Lung (tissue), 12 donors: ENCODE measurements around the gene SGO2. TPM values are rescaled to one million over a fixed set of nuclear protein-coding genes. Genes with fewer than 3 reads are reported as not detected.

Source experiments
- ATAC-seq: fragments of 200-7000 bp; cut with Tn5 transposase; one replicate; pipeline ENCODE4 v1.9.1; 2020; ENCODE audit warnings: moderate number of reproducible peaks; ENCODE audit not compliant: insufficient read depth, low FRiP score
- DNase-seq, 3 donors: peaks; one replicate each; pipeline ENCODE4 v3.0.0-alpha.2; 2013 to 2017
- H3K27ac ChIP-seq, 2 donors: one replicate each; pipeline ENCODE4 v1.5.1; 2013; ENCODE audit warnings: mild to moderate bottlenecking in 2 of 2, moderate library complexity in 2 of 2, control low read depth in 1 of 2, inconsistent platforms in 1 of 2, low read depth in 1 of 2, low read length in 1 of 2
- H3K27me3 ChIP-seq, 3 donors: one replicate each; pipeline ENCODE4 v1.5.1; 2013; ENCODE audit warnings: low read length in 2 of 3; ENCODE audit not compliant: control insufficient read depth in 3 of 3, insufficient read depth in 3 of 3
- H3K36me3 ChIP-seq, 4 donors: one replicate each; pipeline ENCODE4 v1.5.1; 2013; ENCODE audit warnings: low read length in 4 of 4, mild to moderate bottlenecking in 1 of 4, moderate library complexity in 1 of 4; ENCODE audit not compliant: control insufficient read depth in 4 of 4, insufficient read depth in 4 of 4
- H3K4me1 ChIP-seq, 5 donors: one replicate each; pipeline ENCODE4 v1.5.1; 2013; ENCODE audit warnings: low read length in 5 of 5, mild to moderate bottlenecking in 2 of 5, moderate library complexity in 1 of 5; ENCODE audit not compliant: control insufficient read depth in 5 of 5, insufficient read depth in 5 of 5
- H3K4me3 ChIP-seq: one replicate; pipeline ENCODE4 v1.5.1; 2013; ENCODE audit warnings: mild to moderate bottlenecking, control low read depth, moderate library complexity
- H3K9ac ChIP-seq, 2 donors: one replicate each; pipeline ENCODE4 v1.5.1; 2013; ENCODE audit warnings: low read length in 2 of 2, control low read depth in 1 of 2; ENCODE audit not compliant: insufficient read depth in 1 of 2
- H3K9me3 ChIP-seq, 4 donors: one replicate each; pipeline ENCODE4 v1.5.1; 2013; ENCODE audit warnings: low read length in 3 of 4, mild to moderate bottlenecking in 1 of 4, moderate library complexity in 1 of 4; ENCODE audit not compliant: control insufficient read depth in 4 of 4, insufficient read depth in 3 of 4
- WGBS, 2 donors: extraction: QIAGEN DNeasy Blood & Tissue Kit; methylation state at CpG; one replicate each; pipeline ENCODE4 v1.1.7; 2013; 5-methylcytosine and 5-hydroxymethylcytosine counted together
- polyA plus RNA-seq, 2 donors: library from polyadenylated mRNA; stranded (reverse); fragments of 200-250 nt; gene quantifications; one replicate each; pipeline ENCODE4 v1.2.1, GENCODE V29; 2013
- total RNA-seq, 2 donors: library from RNA; depleted of rRNA in 1 of 2; stranded (reverse); fragments of >200 nt in 1 of 2; gene quantifications; one replicate each; pipeline ENCODE4 v1.2.1, GENCODE V29; 2014 to 2021
- TF ChIP-seq, protein P1 (sequence below): IDR thresholded peaks from 2 replicates; pipeline ENCODE4 v1.5.1; 2012; ENCODE audit warnings: mild to moderate bottlenecking; ENCODE audit errors: control extremely low read depth, extremely low read depth
- donor health status: control.
- donor health status: control.
- donor health status: Bipolar disorder and iron deficiency.
- donor health status: healthy.
- donor health status: DM: yes; HTN: yes; CAD: no.

SGO2 gene
- total and polyA plus RNA-seq, 4 donors: 0.57 to 7.2 (median 2.0) TPM

DNA sequence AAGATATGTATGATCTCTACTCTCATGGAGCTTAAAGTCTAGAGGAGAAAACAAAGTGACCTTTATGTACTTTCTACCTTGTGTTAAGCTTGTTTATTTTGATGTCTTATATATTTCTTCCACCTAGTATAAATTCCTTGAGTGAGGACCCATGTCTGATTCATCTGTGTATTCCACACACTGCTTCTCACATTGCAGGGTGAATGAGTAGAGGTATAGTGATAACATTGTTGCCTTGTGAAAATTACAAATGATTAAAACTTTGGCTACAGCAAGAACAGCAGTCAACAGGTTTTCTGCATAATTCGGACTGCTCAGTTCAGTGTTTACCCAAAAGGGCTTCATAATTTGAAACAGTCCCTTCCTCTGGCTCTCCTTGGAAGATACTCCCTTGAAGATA lies 96.1 kb downstream of the SGO2 start:
- ATAC-seq (no peak), DNase-seq (no peak)
- Histone ChIP-seq H3K4me3 (no peak overlapping the region), H3K27me3 (no peaks in the 10 kb centered on the region), H3K9me3 (no peaks in the 10 kb centered on the region), H3K4me1 (peaks cover 0 to 60% (median 10%) of the 10 kb centered on the region in 5 donors), H3K27ac (no peak overlapping the region), H3K36me3 (peaks cover 0 to 3% (median 0%) of the 10 kb centered on the region in 4 donors), H3K9ac (no peak overlapping the region)
- TF ChIP-seq, protein P1, sequence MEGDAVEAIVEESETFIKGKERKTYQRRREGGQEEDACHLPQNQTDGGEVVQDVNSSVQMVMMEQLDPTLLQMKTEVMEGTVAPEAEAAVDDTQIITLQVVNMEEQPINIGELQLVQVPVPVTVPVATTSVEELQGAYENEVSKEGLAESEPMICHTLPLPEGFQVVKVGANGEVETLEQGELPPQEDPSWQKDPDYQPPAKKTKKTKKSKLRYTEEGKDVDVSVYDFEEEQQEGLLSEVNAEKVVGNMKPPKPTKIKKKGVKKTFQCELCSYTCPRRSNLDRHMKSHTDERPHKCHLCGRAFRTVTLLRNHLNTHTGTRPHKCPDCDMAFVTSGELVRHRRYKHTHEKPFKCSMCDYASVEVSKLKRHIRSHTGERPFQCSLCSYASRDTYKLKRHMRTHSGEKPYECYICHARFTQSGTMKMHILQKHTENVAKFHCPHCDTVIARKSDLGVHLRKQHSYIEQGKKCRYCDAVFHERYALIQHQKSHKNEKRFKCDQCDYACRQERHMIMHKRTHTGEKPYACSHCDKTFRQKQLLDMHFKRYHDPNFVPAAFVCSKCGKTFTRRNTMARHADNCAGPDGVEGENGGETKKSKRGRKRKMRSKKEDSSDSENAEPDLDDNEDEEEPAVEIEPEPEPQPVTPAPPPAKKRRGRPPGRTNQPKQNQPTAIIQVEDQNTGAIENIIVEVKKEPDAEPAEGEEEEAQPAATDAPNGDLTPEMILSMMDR: no peak
- WGBS, 2 donors: 82 to 93% methylated on average over 1 of the region's 1 CpG

- Histone ChIP-seq H3K9ac (no peak overlapping the region), H3K36me3 (peaks cover 0 to 3% (median 0%) of the 10 kb centered on the region in 4 donors), H3K4me1 (peaks cover 0 to 48% (median 5%) of the 10 kb centered on the region in 5 donors), H3K9me3 (no peaks in the 10 kb centered on the region), H3K27ac (no peak overlapping the region), H3K27me3 (no peaks in the 10 kb centered on the region), H3K4me3 (no peak overlapping the region)
- DNase-seq (no peak), ATAC-seq (no peak)
- WGBS, 2 donors: 58 to 69% methylated on average over 2 of the region's 2 CpGs
- TF ChIP-seq, protein P1: no peak
Observed at GRCh38 chr2:200624026-200624425, 98.0 kb downstream of the SGO2 start.

DNA sequence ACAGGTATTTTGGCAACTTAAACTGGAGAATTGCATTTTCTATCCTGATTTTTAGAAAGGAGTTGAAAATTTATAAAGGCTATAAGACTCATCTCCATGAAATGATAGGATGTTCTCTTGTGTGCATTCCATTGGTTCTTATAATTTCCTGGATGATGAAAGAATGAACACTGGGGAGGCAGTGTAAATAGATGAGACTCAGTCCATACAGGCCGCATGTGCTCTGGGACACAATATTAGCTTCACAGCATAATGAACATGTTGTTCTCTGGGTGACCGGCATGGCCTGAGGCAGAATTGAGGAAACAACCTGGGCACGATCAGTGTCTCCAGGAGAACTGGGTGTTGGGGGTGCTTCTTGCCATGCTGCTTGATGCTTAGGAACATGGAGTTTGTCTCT lies 98.7 kb downstream of the SGO2 start:
- no peak overlapping the region for H3K4me3 ChIP-seq
- DNase-seq: no peak
- no peak overlapping the region for H3K9ac ChIP-seq
- no peaks in the 10 kb centered on the region for H3K9me3 ChIP-seq
- TF ChIP-seq, protein P1: no peak
- 89 to 93% methylated on average over 3 of the region's 3 CpGs for WGBS, 2 donors
- H3K4me1 ChIP-seq: peaks cover 0 to 41% (median 0%) of the 10 kb centered on the region in 5 donors
- H3K27me3 ChIP-seq: no peaks in the 10 kb centered on the region
- peaks cover 0 to 3% (median 0%) of the 10 kb centered on the region in 4 donors for H3K36me3 ChIP-seq
- ATAC-seq: no peak
- no peak overlapping the region for H3K27ac ChIP-seq

DNA sequence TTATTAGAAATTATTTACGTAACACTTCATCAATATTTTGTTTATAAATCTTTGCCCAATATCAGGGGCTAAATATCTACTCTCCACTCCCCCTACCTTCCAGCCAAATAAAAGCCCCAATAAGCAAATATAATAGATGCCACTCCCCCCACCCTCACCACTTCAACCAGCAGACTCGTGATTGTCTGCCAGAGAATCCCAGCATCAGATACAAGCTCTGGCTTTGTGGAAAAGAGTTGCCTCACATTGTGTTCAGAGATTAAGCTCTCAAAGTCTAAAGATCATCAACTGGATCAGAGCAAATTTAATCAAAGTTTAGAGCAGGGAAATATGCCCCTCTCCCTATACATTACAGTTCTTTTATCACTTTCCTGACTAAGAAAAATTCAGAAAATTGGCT lies 99.3 kb downstream of the SGO2 start:
- Histone ChIP-seq H3K9ac (no peak overlapping the region), H3K27me3 (no peaks in the 10 kb centered on the region), H3K4me3 (no peak overlapping the region), H3K36me3 (peaks cover 0 to 3% (median 0%) of the 10 kb centered on the region in 4 donors), H3K9me3 (no peaks in the 10 kb centered on the region), H3K4me1 (peaks cover 0 to 40% (median 0%) of the 10 kb centered on the region in 5 donors), H3K27ac (no peak overlapping the region)
- DNase-seq: peak; percentile 72 to 93 (median 91)
- ATAC-seq: no peak
- TF ChIP-seq, protein P1: no peak
- 72 to 88% methylated on average over 2 of the region's 2 CpGs for WGBS, 2 donors
